Endodermal cell (in vitro differentiated cells): ENCODE results near the gene C10orf67. TPM values are rescaled to one million over a fixed set of nuclear protein-coding genes. Genes with fewer than 3 reads are reported as not detected.

ENCODE experiments used
- DNase-seq: peaks from one replicate; pipeline ENCODE4 v3.0.0-alpha.2; 2017
- H3K27ac ChIP-seq: 2 replicates; pipeline ENCODE4 v1.5.1; 2013; ENCODE audit warnings: mild to moderate bottlenecking, low read depth, low read length, moderate library complexity
- H3K27me3 ChIP-seq: 2 replicates; pipeline ENCODE4 v1.6.1; 2013; ENCODE audit warnings: mild to moderate bottlenecking, low read length, moderate library complexity; ENCODE audit not compliant: insufficient read depth, control insufficient read depth, poor library complexity, severe bottlenecking
- H3K36me3 ChIP-seq: 2 replicates; pipeline ENCODE4 v1.7.0; 2013; ENCODE audit warnings: mild to moderate bottlenecking, low read length, moderate library complexity; ENCODE audit not compliant: control insufficient read depth, insufficient read depth
- H3K4me1 ChIP-seq: one replicate; pipeline ENCODE4 v1.7.0; 2013; ENCODE audit warnings: low read length; ENCODE audit not compliant: control insufficient read depth, insufficient read depth
- H3K4me3 ChIP-seq: 2 replicates; pipeline ENCODE4 v1.5.1; 2013; ENCODE audit warnings: mild to moderate bottlenecking, low read length, moderate library complexity
- H3K9ac ChIP-seq: 2 replicates; pipeline ENCODE4 v1.6.1; 2013; ENCODE audit warnings: mild to moderate bottlenecking, low read length, moderate library complexity; ENCODE audit not compliant: poor library complexity, severe bottlenecking; ENCODE audit errors: extremely low read depth
- H3K9me3 ChIP-seq: 2 replicates; pipeline ENCODE4 v1.6.1; 2013; ENCODE audit warnings: mild to moderate bottlenecking, low read length, moderate library complexity; ENCODE audit not compliant: control insufficient read depth
- H3K27ac Mint-ChIP-seq: 2 replicates; pipeline ENCODE4 v1.8.0; 2020; ENCODE audit warnings: mixed read lengths
- H3K27me3 Mint-ChIP-seq: 2 replicates; pipeline ENCODE4 v1.8.0; 2021; ENCODE audit warnings: mild to moderate bottlenecking, mixed read lengths; ENCODE audit not compliant: insufficient read depth
- H3K36me3 Mint-ChIP-seq: 2 replicates; pipeline ENCODE4 v1.8.0; 2020; ENCODE audit warnings: low read depth, mixed read lengths
- H3K4me1 Mint-ChIP-seq: 2 replicates; pipeline ENCODE4 v1.8.0; 2020; ENCODE audit warnings: mixed read lengths
- H3K4me3 Mint-ChIP-seq: 2 replicates; pipeline ENCODE4 v1.8.0; 2020; ENCODE audit warnings: mild to moderate bottlenecking, moderate library complexity, mixed read lengths
- H3K9me3 Mint-ChIP-seq: 2 replicates; pipeline ENCODE4 v1.8.0; 2020; ENCODE audit warnings: mild to moderate bottlenecking, mixed read lengths
- CTCF ChIP-seq: fragments of 200-600 bp; sonication (generic); conservative IDR thresholded peaks from 2 replicates; pipeline ENCODE4 v1.5.0; 2021; ENCODE audit warnings: antibody characterized with exemption, mild to moderate bottlenecking
- WGBS, 2 experiments: methylation state at CpG; one replicate each; pipeline versions ENCODE4 v1.1.5 to v1.1.7; 2013; ENCODE audit warnings: missing lambda C conversion rate in 2 of 2, mixed read lengths in 1 of 2; ENCODE audit not compliant: insufficient coverage in 1 of 2, insufficient read length in 1 of 2; 5-methylcytosine and 5-hydroxymethylcytosine counted together
- total RNA-seq, 2 donors: library from RNA; stranded (reverse); fragmentation: NEBNext Ultra II Directional in 1 of 2; extraction: Animal tissue kit (Norgen Biotek cat#: 25700) in 1 of 2; gene quantifications; 2 replicates in 1 of 2; 3 replicates in 1 of 2; pipeline ENCODE4 v1.2.1, GENCODE V29; 2021

C10orf67 gene
- total RNA-seq, 2 donors from 2014 or later = not detected

- H3K9me3 ChIP-seq = no peaks in the 10 kb centered on the region
- H3K9me3 Mint-ChIP-seq = no peaks in the 10 kb centered on the region
- no peaks in the 10 kb centered on the region for H3K36me3 ChIP-seq
These were observed 6.3 kb downstream of the C10orf67 start for GRCh38 chr10:23338155-23338828.

GRCh38 chr10:23337616-23338015 lies 7.0 kb downstream of the C10orf67 start:
- H3K36me3 Mint-ChIP-seq = no peaks in the 10 kb centered on the region
- no peaks in the 10 kb centered on the region for H3K9me3 Mint-ChIP-seq
- H3K4me3 ChIP-seq = no peak overlapping the region
- H3K27ac Mint-ChIP-seq = no peak overlapping the region
- no peaks in the 10 kb centered on the region for H3K4me1 ChIP-seq
- no peaks in the 10 kb centered on the region for H3K36me3 ChIP-seq
- H3K27me3 ChIP-seq = peaks cover 8% of the 10 kb centered on the region
- no peak overlapping the region for H3K9ac ChIP-seq
- H3K9me3 ChIP-seq = no peaks in the 10 kb centered on the region
- no peak for DNase-seq
- no peaks in the 10 kb centered on the region for H3K4me1 Mint-ChIP-seq
- peaks cover 10% of the 10 kb centered on the region for H3K27me3 Mint-ChIP-seq
- no peak overlapping the region for H3K4me3 Mint-ChIP-seq
- 93 to 100% methylated on average over 1 of the region's 1 CpG for WGBS, 2 experiments
- no peak for TF ChIP-seq CTCF
- H3K27ac ChIP-seq = no peak overlapping the region

More at GRCh38 chr10:23338155-23338828, 6.3 kb downstream of the C10orf67 start:
- H3K27ac ChIP-seq = no peak overlapping the region
- H3K36me3 Mint-ChIP-seq = no peaks in the 10 kb centered on the region
- peaks cover 15% of the 10 kb centered on the region for H3K27me3 ChIP-seq
- no peak overlapping the region for H3K27ac Mint-ChIP-seq
- no peak overlapping the region for H3K4me3 Mint-ChIP-seq
- H3K4me1 Mint-ChIP-seq = peaks cover 6% of the 10 kb centered on the region
- DNase-seq = peak; percentile 59
- H3K4me1 ChIP-seq = no peaks in the 10 kb centered on the region
- 79 to 85% methylated on average over 6 to 11 of the region's 11 CpGs for WGBS, 2 experiments
- H3K9ac ChIP-seq = no peak overlapping the region
- H3K4me3 ChIP-seq = no peak overlapping the region
- H3K27me3 Mint-ChIP-seq = peaks cover 17% of the 10 kb centered on the region
- TF ChIP-seq CTCF = peak; percentile 69

GRCh38 chr10:23331567-23332301 lies 12.9 kb downstream of the C10orf67 start:
- H3K27me3 ChIP-seq = no peaks in the 10 kb centered on the region
- no peaks in the 10 kb centered on the region for H3K36me3 ChIP-seq
- no peak overlapping the region for H3K4me3 Mint-ChIP-seq
- H3K27ac Mint-ChIP-seq = no peak overlapping the region
- H3K27me3 Mint-ChIP-seq = peaks cover 7% of the 10 kb centered on the region
- DNase-seq = no peak
- no peak overlapping the region for H3K9ac ChIP-seq
- WGBS, 2 experiments = 86 to 87% methylated on average over 5 to 8 of the region's 8 CpGs
- H3K36me3 Mint-ChIP-seq = no peaks in the 10 kb centered on the region
- H3K4me3 ChIP-seq = no peak overlapping the region
- no peaks in the 10 kb centered on the region for H3K9me3 Mint-ChIP-seq
- H3K27ac ChIP-seq = no peak overlapping the region
- no peak for TF ChIP-seq CTCF
- no peaks in the 10 kb centered on the region for H3K9me3 ChIP-seq
- no peaks in the 10 kb centered on the region for H3K4me1 ChIP-seq
- no peaks in the 10 kb centered on the region for H3K4me1 Mint-ChIP-seq
